MM.1S (cell line): Measurements from ENCODE around the gene IQGAP2.

Experiments
- DNase-seq: peaks from one replicate; pipeline ENCODE4 v3.0.0-alpha.2; 2015
- H2AFZ ChIP-seq: fragments of 300-600 bp; sonication (generic); 2 replicates; pipeline ENCODE4 v1.6.0; 2016; ENCODE audit warnings: antibody characterized with exemption, low read length
- H3F3A ChIP-seq: fragments of 300-600 bp; sonication (generic); 2 replicates; pipeline ENCODE4 v1.6.1; 2016; ENCODE audit warnings: mild to moderate bottlenecking, antibody characterized with exemption, low read length, moderate library complexity, mixed read lengths; ENCODE audit not compliant: insufficient read depth
- H3K27ac ChIP-seq: fragments of 300-600 bp; sonication (generic); 2 replicates; pipeline ENCODE4 v1.5.1; 2016; ENCODE audit warnings: mild to moderate bottlenecking, low read length
- H3K27me3 ChIP-seq: fragments of 300-600 bp; sonication (generic); replicated peaks from 2 replicates; pipeline ENCODE4 v1.6.0; 2016; ENCODE audit warnings: low read length; ENCODE audit not compliant: insufficient read depth
- H3K36me3 ChIP-seq: fragments of 300-600 bp; sonication (generic); replicated peaks from 2 replicates; pipeline ENCODE4 v1.6.1; 2016; ENCODE audit warnings: mild to moderate bottlenecking, low read length, mixed read lengths; ENCODE audit not compliant: insufficient read depth
- H3K4me1 ChIP-seq: fragments of 300-600 bp; sonication (generic); 2 replicates; pipeline ENCODE4 v1.6.1; 2016; ENCODE audit warnings: low read length, mixed read lengths
- H3K4me2 ChIP-seq: fragments of 300-600 bp; sonication (generic); 2 replicates; pipeline ENCODE4 v1.6.0; 2016; ENCODE audit warnings: low read depth, low read length
- H3K4me3 ChIP-seq: fragments of 300-600 bp; sonication (generic); 2 replicates; pipeline ENCODE4 v1.5.1; 2016; ENCODE audit warnings: low read length, mixed read lengths
- H3K79me2 ChIP-seq: fragments of 300-600 bp; sonication (generic); 2 replicates; pipeline ENCODE4 v1.6.1; 2016; ENCODE audit warnings: mixed run types, low read length, mixed read lengths
- H3K9ac ChIP-seq: fragments of 300-600 bp; sonication (generic); 2 replicates; pipeline ENCODE4 v1.6.1; 2016; ENCODE audit warnings: low read length, mixed read lengths
- H3K9me2 ChIP-seq: fragments of 300-600 bp; sonication (generic); replicated peaks from 2 replicates; pipeline ENCODE4 v1.6.1; 2016; ENCODE audit warnings: mild to moderate bottlenecking, low read length, mixed read lengths; ENCODE audit not compliant: insufficient read depth
- H3K9me3 ChIP-seq: fragments of 300-600 bp; sonication (generic); replicated peaks from 2 replicates; pipeline ENCODE4 v1.6.1; 2016; ENCODE audit warnings: mild to moderate bottlenecking, low read length, mixed read lengths; ENCODE audit not compliant: insufficient read depth
- H4K20me1 ChIP-seq: fragments of 300-600 bp; sonication (generic); 2 replicates; pipeline ENCODE4 v1.6.1; 2016; ENCODE audit warnings: mild to moderate bottlenecking, low read length, moderate library complexity, mixed read lengths; ENCODE audit not compliant: insufficient read depth
- CTCF ChIP-seq: fragments of 300-600 bp; sonication (generic); IDR thresholded peaks from 2 replicates; pipeline ENCODE4 v1.5.1; 2016; ENCODE audit warnings: antibody characterized with exemption, low read length, mixed read lengths
- EZH2 ChIP-seq: fragments of 300-600 bp; sonication (generic); optimal IDR thresholded peaks from 2 replicates; pipeline ENCODE3; 2017; ENCODE audit warnings: low read depth, mild to moderate bottlenecking, antibody characterized with exemption, low read length, mixed read lengths
- EZH2phosphoT487 ChIP-seq: fragments of 300-600 bp; sonication (generic); IDR thresholded peaks from 2 replicates; pipeline ENCODE4 v1.6.1; 2018; ENCODE audit warnings: antibody characterized with exemption, low read length

The IQGAP2 gene

GRCh38 chr5:76703707-76704106 lies 300.6 kb downstream of the IQGAP2 start:
- H3K4me2 ChIP-seq: no peak overlapping the region
- H3K27ac ChIP-seq: no peak overlapping the region
- no peaks in the 10 kb centered on the region for H4K20me1 ChIP-seq
- H3K9ac ChIP-seq: no peak overlapping the region
- H3K4me1 ChIP-seq: no peaks in the 10 kb centered on the region
- no peak for DNase-seq
- no peak overlapping the region for H3K4me3 ChIP-seq
- no peaks in the 10 kb centered on the region for H3K9me3 ChIP-seq
- H3F3A ChIP-seq: no peaks in the 10 kb centered on the region
- no peak overlapping the region for H2AFZ ChIP-seq
- no peaks in the 10 kb centered on the region for H3K9me2 ChIP-seq
- H3K27me3 ChIP-seq: no peaks in the 10 kb centered on the region
- TF ChIP-seq CTCF (no peak), EZH2phosphoT487 (no peak), EZH2 (no peak)
- no peaks in the 10 kb centered on the region for H3K79me2 ChIP-seq
- no peaks in the 10 kb centered on the region for H3K36me3 ChIP-seq

DNA sequence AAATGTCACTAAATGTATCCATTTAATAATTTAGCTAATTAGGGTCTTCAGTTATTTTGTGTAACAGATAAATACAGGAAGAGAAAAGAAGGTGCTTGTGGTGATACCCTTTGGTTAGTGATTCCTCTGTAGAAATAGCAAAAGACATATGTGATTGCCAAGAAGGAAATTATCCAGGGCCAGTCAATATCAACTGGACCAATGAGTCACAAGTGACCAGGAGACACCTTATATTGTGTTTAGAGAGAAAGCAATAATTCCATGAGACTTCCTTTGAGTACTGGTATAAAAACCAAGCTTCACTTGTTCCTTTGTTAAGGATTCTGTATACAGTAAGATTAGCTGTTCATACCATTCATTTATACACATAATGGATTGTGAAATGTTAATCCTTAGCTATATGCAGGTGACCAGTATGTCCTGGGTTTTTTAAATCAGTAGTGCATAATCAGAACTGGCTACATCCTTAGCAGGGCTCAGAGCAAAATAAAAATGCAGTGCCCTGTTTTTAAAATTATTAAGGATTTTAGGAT lies 301.1 kb downstream of the IQGAP2 start:
- Histone ChIP-seq H3K27ac (no peak overlapping the region), H3K9me3 (no peaks in the 10 kb centered on the region), H3K4me2 (no peak overlapping the region), H3F3A (no peaks in the 10 kb centered on the region), H3K79me2 (no peaks in the 10 kb centered on the region), H2AFZ (no peak overlapping the region), H4K20me1 (no peaks in the 10 kb centered on the region), H3K27me3 (no peaks in the 10 kb centered on the region), H3K36me3 (no peaks in the 10 kb centered on the region), H3K9ac (no peak overlapping the region), H3K9me2 (no peaks in the 10 kb centered on the region), H3K4me1 (no peaks in the 10 kb centered on the region), H3K4me3 (no peak overlapping the region)
- TF ChIP-seq CTCF: no peak
- no peak for TF ChIP-seq EZH2phosphoT487
- TF ChIP-seq EZH2: no peak
- DNase-seq: no peak

- H3K36me3 ChIP-seq: no peaks in the 10 kb centered on the region
- no peak overlapping the region for H2AFZ ChIP-seq
- H3K4me2 ChIP-seq: no peak overlapping the region
- H3K9ac ChIP-seq: no peak overlapping the region
- DNase-seq: no peak
- H3K4me1 ChIP-seq: peaks cover 6% of the 10 kb centered on the region
- no peaks in the 10 kb centered on the region for H3F3A ChIP-seq
- H3K4me3 ChIP-seq: no peak overlapping the region
- no peaks in the 10 kb centered on the region for H3K27me3 ChIP-seq
- H3K9me3 ChIP-seq: no peaks in the 10 kb centered on the region
- H3K79me2 ChIP-seq: no peaks in the 10 kb centered on the region
- no peaks in the 10 kb centered on the region for H4K20me1 ChIP-seq
- TF ChIP-seq EZH2: no peak
- no peak for TF ChIP-seq CTCF
- TF ChIP-seq EZH2phosphoT487: no peak
- no peak overlapping the region for H3K27ac ChIP-seq
- H3K9me2 ChIP-seq: no peaks in the 10 kb centered on the region
Observed at GRCh38 chr5:76705574-76705973, 302.5 kb downstream of the IQGAP2 start.
